Epidermal melanocyte (primary cell): ENCODE results near the gene CNTN4.

Source experiments
- DNase-seq: peaks from one replicate; pipeline ENCODE4 v3.0.0; 2011; ENCODE audit warnings: low spot score; ENCODE audit not compliant: insufficient read length

The CNTN4 gene

DNA sequence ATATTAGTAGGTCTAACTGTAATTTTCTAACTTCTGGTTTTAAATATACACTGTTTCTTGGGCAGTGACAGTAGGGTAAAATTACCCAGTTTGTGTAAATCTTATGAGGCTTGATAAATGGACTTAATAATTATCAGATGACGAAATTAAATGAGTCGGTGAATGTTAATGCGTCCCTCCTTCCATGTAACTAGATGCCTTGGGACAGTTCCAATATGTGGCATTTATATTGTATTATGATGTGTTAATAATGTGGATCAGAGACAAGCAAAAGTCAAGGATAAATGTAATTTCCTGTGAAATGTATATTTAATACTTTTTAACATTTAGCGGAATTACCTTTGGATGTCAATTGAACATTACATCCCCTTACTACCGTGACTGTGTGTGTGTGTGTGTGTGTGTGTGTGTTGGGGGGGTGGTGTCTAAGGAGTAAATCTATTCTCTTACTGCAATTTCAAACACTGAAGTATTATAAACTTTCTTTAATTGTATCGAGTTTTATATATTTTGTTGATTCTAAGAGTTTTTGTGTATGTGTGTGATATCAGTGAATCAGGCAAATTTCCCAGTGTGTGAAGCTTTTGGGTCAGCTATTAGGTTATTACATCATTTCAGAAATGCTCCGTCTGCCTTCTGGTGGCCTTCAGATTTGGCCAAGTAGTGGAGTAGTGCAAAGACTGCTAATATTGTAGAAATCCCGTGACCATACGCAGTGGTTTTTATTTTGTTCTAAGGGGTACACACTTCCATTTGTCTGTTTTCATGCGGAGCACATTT lies 50.1 kb downstream of the CNTN4 start:
- no peak for DNase-seq

DNA sequence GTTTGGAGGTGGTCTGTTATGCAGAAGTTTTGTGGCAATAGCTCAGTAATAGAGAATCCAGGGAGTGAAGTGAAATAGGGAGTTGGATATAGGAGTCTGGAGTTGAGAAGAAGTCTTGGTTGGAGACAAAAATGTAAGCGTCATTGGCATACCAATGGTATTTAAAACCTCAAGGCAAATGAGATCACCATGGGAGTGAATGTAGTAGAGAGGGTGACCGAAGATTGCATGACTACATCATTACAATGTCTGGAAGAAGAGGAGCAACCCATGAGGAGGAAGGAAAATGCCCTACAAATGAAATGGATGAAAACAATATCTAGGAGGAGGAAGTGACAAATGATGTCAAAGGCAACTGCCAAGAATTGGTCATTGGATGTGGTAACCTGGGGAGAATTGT lies 54.4 kb downstream of the CNTN4 start:
- no peak for DNase-seq

DNA sequence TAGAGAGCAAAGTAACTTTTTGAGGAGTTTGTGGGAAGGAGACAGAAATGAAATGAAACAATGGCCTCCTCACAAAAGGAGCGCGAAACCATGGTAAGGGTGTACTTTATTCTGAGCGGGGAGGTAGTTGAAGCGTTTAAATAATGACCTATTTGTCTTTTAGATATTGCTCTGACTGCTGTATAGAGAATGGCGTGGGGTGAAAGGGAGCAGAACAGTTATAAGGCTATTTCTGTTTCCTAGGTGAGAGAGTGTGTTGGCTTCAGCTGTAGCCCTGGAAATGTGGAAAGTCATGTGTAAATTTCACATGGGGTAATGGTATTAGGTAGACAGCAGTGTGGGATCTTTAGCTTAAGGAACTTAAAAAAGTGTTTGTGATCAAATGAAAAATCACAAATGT lies 54.9 kb downstream of the CNTN4 start:
- DNase-seq = no peak

DNA sequence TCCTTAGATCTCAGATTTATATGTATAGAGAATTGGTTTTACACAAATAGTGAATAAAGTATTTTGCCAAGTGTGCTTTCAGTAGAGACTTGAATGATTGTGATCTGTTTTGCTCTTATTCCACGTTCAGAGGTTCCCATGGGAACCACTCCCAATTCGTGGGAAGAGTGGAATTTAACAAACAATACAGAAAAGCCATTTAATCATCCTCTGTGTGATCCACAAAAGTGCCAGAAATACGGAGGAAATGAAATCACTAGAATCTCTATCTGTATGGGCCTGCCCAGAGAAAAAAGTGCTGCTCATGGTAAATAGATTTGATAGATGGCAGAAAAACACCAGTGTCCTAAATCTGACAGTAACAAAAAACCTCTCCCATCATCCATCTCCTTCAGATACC lies 56.0 kb downstream of the CNTN4 start:
- DNase-seq = no peak

DNA sequence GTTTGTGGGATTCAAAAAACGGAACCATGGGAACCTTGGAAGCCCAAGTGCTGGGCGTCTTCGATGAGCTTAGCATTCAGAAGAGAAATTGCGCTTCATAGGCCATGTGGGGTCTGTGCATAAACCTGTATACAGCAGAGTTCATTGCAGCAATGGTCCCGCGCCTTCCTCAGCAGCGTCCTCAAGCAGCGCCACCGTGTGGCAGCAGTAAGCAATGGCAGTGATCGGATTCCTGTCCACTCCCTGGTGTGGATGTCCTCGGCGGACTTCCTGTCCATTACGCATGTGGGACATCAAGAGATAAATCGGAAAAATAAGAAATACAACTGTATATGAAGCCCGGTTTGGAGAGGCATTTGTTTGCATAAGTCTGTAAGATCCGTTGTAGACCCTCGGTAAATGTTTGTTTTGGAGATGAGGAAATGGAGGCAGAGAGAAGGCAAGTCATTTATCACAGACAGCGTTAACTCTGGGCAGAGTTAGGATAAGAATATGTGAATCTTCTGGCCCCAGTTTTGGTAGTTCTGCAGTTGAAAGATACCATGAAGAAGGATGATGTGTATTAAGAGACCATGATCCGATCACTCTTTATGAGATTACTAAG lies 57.7 kb downstream of the CNTN4 start:
- DNase-seq = no peak

DNA sequence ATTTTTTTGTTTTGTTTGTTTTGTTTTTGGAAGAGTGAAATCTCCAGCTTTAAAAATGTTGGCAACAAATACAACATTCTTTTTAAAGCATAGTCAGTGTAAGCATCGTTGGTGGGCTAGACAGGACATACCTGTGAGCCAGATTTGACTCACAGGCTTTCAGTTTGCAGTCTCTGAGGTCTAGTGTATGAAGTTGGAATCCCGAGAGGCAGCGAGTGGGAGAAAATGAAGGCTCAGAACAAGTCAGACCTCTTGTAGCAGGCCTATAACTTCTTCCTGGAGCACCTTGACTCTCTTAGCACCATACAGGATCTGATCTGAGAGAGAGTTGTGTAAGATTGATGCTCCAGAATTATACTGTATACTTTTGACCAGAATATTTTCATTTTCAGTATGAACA lies 60.2 kb downstream of the CNTN4 start:
- no peak for DNase-seq

DNA sequence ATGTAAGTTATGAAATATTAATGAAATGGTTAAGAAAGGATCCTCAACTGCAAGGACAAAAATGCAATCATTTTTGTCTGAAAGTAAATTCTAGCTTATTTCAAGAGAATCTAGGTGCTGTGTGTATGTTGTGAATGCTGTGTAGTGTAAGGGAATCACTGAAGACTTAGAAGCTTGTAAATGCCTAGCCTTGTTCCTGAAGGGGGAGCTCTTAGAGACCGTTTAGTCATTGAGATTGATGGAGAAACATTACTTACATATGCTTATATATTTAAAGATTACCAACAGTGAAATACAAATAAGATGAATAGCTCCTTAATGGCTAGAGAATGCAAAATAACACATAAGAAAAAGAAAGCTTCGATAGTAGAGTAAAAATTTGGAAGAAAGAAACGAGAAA lies 67.9 kb downstream of the CNTN4 start:
- no peak for DNase-seq

DNA sequence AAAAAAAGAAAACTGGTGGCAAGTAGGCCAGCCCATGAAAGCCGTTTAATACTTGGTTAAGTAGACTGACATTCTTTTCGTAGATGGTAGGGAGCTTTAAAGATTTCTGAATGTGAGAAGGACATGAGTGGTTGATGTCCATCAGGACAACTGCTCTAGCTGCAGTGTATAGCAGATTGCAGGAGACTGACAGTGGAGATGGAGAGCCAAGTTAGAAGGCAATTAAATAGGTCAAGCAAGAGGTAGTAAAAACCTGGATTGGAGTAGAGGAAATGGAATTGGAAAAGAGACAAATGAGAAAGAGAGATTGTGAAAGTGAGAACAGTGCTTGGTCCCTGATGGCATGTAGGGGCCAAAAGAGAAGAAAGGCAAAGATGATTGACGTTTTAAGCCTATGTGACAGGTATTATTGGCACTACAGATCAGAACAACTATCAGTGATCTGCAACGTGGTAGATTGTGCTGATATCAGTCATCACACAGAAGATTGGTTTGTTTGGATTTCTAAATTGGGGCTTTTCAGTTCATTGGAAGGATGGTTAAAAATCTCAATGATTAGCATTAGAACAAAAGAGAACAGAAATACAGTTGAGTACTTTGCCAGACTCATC lies 74.0 kb downstream of the CNTN4 start:
- no peak for DNase-seq

DNA sequence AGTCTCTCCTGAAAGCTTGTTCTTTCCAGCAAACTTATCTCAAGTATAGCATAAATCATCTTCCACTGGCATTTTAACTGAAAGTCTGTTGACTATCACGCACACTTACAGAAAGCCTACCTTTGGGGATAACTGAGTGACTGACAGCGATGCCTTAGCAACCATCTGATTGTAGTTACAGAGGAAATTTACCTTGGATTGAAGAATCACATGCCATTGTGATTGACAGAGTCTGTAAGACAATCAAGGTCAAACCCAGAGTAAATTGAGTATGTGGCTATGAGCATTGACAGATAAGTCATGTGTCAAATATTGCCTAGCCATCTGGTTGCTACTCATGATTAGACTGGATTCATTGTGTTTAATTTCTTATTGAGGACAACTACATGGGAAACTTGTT lies 82.0 kb downstream of the CNTN4 start:
- no peak for DNase-seq

DNA sequence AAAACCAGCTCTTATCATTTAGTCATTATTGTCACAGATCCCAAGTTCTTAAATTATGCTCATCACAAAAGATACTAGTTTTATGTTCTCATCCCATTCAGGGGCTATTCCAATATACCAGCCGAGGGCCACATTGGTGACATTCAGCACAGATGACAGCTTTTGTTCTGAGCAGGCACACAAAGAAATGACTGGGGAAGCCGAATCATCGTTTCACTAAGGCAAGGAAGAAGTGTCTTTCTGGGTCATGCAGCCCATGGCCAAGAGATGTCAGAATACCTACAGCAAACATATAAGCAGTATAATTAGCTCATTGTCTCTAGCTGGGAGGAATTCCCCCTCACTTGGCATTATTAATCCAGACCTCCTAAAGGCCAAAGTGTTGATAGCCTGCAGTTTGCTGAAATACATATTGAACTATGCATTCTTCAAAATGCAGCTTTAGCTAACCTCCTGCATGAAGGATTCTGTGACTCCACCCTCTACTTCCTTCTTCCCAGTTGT lies 100.2 kb downstream of the CNTN4 start:
- DNase-seq = no peak

DNA sequence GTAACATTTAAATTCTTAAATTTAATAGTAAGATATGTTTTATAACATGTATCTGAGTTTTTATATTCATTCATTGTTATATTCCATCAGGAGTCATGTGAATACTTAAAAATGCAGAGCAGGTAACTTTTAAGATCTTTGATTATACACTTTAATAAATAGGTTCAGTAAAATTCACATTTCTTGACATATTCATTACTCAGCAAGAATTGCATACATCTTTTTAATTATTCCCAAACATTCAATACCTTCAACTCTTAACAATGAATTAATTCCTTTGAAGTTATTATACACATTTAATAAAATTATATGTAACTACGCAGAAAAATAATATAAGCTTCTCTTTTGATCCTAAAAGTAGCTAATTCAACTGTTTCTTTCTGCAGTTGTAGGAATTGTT lies 105.4 kb downstream of the CNTN4 start:
- DNase-seq = no peak

DNA sequence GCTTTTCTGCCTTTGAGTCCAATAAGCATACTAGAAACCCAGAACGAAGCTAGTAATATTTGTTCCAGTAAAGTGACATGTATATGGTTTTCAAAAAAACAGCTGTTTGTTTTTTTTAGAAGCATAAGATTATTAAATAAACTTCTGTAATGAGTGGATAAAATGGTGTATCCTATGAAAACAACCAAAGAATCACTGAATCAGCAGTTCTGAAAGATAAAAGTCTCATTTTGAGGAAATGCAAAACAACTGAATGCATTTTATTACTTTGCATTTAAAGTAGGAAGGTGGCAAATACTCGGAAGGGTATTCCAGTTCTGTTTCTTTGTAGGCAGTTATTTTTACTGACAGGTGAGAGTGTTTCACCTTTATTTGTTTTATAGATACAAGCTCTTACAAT lies 107.0 kb downstream of the CNTN4 start:
- no peak for DNase-seq

DNA sequence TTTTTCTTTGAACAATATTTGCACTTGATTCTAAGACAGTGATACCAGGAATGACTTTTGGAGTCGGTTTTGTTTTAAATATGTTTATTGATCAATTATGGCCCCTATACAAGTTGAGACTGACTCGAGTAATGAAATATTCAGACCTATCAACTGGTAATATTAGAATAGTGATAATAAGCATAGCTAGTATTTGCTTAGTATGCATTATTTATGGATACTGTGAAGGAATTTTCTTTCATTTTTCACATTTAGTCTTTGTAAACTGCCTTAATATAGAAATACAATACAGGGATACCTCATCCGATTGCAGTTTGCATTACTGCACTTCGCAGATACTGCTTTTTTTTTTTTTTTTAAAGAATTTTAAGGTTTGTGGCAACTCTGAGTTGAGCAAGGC lies 107.9 kb downstream of the CNTN4 start:
- DNase-seq = no peak

DNA sequence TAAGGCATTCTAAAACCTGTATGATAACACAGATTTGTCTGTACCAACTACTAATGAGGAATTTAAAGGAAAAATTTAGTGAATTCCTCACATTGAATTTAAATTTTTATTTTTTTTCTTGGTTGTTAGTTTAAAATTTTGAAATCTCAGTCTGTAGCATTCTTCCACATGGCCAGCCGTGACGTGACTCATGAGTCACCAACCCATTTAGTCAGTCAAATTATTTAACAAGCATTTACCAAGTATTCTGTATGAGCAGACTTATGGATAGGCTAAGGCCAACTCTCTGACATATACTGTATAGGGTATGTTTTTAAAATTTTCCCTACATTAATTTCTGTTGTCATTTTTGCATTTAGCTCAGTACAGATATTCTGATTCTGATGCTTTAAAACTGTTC lies 112.9 kb downstream of the CNTN4 start:
- no peak for DNase-seq

DNA sequence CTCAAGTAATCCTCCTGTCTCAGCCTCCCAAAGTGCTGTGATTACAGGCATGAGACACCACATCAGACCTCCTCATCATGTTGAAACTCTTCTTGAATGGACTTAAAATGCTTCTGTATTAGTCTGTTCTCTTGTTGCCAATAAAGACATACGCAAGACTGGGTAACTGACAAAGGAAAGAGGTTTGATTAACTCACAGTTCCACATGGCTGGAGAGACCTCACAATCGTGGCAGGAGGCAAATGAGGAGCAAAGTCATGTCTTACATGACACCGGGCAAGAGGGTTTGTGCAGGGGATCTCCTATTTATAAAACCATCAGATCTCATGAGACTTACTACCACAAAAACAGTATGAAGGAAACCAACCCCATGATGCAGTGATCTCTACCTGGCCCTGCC lies 113.5 kb downstream of the CNTN4 start:
- DNase-seq = no peak

DNA sequence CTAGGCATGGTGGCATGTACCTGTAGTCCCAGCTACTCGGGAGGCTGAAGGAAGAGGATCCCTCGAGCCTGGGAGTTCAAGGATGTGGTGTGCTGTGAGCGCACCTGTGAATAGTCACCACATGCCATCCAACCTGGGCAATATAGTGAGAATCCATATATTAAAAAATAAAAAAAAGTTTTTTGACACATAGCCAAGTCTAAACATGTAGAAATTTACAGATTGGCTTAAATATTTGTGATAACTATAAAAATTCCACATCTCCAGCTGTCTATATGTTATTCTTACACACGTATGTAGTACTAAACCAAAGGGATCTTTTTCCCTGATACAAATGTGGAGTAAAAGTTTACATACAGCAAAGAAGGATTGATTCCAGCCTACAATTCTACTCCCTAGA lies 119.7 kb downstream of the CNTN4 start:
- no peak for DNase-seq

DNA sequence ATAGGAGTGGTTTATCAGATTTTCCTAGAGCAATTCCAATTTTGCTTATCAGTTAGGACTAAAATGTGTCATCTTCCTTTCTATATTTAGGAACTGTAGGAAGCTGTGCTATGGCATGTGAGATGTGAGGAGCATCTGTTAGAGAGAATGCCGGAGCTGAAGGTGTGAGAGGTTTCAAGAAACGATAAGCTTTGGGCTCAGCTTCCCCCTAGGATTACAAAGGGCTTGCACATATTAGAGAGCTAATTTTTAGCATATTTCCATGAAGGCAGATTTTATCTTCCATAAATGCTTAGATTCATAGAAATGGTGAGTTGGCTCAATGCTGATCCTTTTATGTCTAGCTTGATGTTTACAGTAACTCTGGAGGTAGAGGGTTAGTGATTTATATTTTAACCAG lies 120.2 kb downstream of the CNTN4 start:
- DNase-seq = no peak

DNA sequence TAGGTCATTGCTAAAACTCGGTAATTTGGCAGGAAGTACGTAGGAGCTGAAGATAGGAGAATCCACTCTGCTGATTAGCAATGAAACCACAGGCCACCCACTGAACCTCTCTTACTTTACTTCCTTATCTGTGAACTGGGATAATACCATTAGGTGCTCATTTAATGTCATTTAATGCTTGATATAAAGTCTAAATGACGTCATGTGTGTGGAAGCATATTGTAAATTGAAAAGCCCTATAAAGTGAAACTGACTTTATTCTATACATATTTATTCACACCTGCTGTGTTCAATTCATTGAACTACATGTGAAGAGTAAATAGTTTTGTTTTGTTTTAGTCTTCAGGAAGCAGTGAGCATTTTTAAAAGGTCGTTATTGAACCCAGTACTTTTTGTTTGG lies 137.5 kb downstream of the CNTN4 start:
- no peak for DNase-seq

DNA sequence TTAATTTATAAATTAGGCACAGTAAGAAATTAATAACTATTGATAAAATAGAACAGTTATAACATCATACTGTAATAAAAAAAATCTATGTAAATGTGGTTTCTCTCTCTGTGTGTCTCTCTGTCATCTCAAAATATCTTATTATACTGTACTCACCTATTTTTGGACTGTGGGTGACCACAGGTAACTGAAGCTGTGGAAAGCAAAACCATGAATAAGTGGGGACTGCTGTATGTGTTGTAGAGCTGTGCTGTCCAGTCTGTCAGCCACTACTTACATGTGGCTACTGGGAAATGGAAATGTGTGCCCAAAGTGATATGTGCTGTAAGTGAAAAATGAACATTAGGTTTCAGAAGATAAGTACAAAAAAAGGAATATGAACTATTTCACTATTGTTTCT lies 145.5 kb downstream of the CNTN4 start:
- no peak for DNase-seq

DNA sequence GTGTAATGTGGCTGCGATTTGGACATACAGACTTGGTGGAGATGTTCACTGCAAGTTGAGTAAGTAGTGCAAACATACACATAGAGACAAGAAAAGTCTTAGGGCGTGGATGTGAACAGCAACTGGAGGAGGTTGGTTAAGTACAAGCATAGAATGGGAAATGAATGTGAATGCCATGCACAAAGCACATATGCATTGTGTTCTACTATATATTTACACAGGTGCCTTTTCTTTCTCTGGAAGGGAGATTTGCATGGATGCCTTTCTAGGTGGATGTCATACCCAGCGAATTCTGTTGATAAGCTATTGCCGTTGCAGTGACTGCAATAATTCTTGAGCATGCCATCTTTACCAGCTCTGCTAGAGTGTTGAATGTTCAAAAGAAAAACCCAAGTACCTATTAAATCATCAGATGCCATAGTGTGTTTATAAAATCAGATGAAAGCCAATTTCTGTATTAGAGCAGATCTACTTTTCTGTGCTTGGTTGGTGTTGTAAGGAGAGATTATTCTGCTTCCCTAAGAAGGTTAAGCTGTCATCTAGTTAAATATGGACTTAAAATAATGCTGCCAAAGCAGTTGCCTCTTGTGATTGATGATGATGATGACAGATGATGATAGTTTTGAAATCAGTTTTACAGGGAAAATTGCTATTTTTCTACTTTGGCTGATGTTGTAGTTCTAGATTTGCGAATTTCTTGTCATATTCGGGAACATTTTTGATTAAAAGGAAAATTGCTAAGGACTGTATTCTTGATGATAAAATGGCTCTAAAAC lies 148.4 kb downstream of the CNTN4 start:
- DNase-seq = no peak

DNA sequence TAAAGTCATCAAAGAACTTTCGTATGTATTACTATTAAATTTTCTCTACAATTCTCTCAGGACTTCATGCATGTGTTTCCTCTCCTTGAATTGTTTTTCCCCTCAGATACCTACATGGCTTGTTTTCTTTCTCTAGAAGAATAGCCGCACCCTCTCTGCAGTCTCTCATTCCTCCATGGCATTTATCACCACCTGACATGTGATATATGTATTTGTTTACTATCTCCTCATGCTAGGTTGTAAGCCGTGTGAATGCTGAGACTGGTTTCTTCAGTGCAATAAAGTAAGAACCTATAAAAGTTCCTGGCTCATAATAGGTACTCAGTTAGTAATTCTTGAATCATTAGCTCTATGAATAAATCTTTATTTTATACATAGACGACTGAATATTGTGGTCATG lies 149.2 kb downstream of the CNTN4 start:
- no peak for DNase-seq

DNA sequence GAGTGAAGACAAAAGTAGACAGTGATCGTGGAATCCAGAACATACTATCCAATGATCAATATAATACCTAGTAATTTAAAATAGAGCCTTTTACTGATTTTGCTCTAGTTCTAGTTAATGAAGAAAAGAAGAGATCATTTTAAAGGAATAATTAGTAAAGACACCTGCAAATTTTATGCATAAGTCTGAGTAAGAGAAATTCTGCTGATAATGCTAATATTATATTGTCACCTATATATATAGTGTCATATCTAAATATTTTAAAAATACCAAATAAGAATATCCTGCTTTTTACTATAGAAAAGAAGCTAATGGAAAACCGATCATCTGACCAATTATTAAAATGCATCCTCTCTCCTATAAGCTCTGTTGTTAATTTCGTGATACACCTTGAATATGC lies 152.1 kb downstream of the CNTN4 start:
- DNase-seq = no peak
